Dermis blood vessel endothelial cell (primary cell): ENCODE results near the gene PIK3CB. TPM values are rescaled to one million over a fixed set of nuclear protein-coding genes. Genes with fewer than 3 reads are reported as not detected.
"Not testable (repeated sequence)": the region's sequence is repeated elsewhere in the genome, so short reads cannot be mapped to it uniquely, and the experiment has no call there.

ENCODE experiments used
- DNase-seq: peaks from one replicate; pipeline ENCODE4 v3.0.0; 2010
- total RNA-seq: library from RNA; depleted of rRNA; stranded (reverse); fragments of >200 nt; gene quantifications from 2 replicates; pipeline ENCODE4 v1.2.3, GENCODE V29; 2014

PIK3CB gene
- total RNA-seq, 1 donor from 2014 or later, result 16.7 TPM

- DNase-seq, result no peak
These were observed 11.6 kb upstream of the PIK3CB start for GRCh38 chr3:138846262-138846791.

GRCh38 chr3:138845771-138846173 is 11.0 kb upstream of the PIK3CB start:
- DNase-seq, result no peak

- no peak for DNase-seq
These were observed 10.5 kb upstream of the PIK3CB start for GRCh38 chr3:138845181-138845601.

- no peak for DNase-seq
These were observed 7.9 kb upstream of the PIK3CB start for GRCh38 chr3:138842483-138843188.

- DNase-seq, result not testable (repeated sequence)
These were observed 3.7 kb upstream of the PIK3CB start for GRCh38 chr3:138838385-138838784.

GRCh38 chr3:138835846-138836245 is 1.1 kb upstream of the PIK3CB start:
- not testable (repeated sequence) for DNase-seq

GRCh38 chr3:138835397-138835757 is 649 bp upstream of the PIK3CB start:
- DNase-seq, result no peak

GRCh38 chr3:138833899-138834595 is 681 bp downstream of the PIK3CB start:
- DNase-seq, result peak; percentile 63

- not testable (repeated sequence) for DNase-seq
These were observed 2.2 kb downstream of the PIK3CB start for GRCh38 chr3:138832473-138833057.

GRCh38 chr3:138829886-138830510 is 4.7 kb downstream of the PIK3CB start:
- no peak for DNase-seq

- DNase-seq, result no peak
These were observed 5.6 kb downstream of the PIK3CB start for GRCh38 chr3:138829097-138829496.

GRCh38 chr3:138827222-138827621 is 7.5 kb downstream of the PIK3CB start:
- DNase-seq, result no peak

- DNase-seq, result no peak
These were observed 9.4 kb downstream of the PIK3CB start for GRCh38 chr3:138825336-138825735.

- no peak for DNase-seq
These were observed 10.6 kb downstream of the PIK3CB start for GRCh38 chr3:138824114-138824506.

GRCh38 chr3:138820379-138820778 is 14.3 kb downstream of the PIK3CB start:
- DNase-seq, result not testable (repeated sequence)

- DNase-seq, result peak; percentile 34
These were observed 16.4 kb downstream of the PIK3CB start for GRCh38 chr3:138818185-138818860.

- peak; percentile 13 for DNase-seq
These were observed 17.0 kb downstream of the PIK3CB start for GRCh38 chr3:138817695-138818094.

- DNase-seq, result no peak
These were observed 21.9 kb downstream of the PIK3CB start for GRCh38 chr3:138812806-138813205.

GRCh38 chr3:138809500-138810256 is 25.1 kb downstream of the PIK3CB start:
- peak; percentile 33 for DNase-seq

GRCh38 chr3:138806376-138807080 is 28.2 kb downstream of the PIK3CB start:
- no peak for DNase-seq
